Lung (tissue), 12 donors: ENCODE measurements around the gene RNF112. TPM values are rescaled to one million over a fixed set of nuclear protein-coding genes. Genes with fewer than 3 reads are reported as not detected.

Experiments used
- ATAC-seq: fragments of 200-7000 bp; cut with Tn5 transposase; one replicate; pipeline ENCODE4 v1.9.1; 2020; ENCODE audit warnings: moderate number of reproducible peaks; ENCODE audit not compliant: insufficient read depth, low FRiP score
- DNase-seq, 3 donors: peaks; one replicate each; pipeline ENCODE4 v3.0.0-alpha.2; 2013 to 2017
- H3K27ac ChIP-seq, 2 donors: one replicate each; pipeline ENCODE4 v1.5.1; 2013; ENCODE audit warnings: mild to moderate bottlenecking in 2 of 2, moderate library complexity in 2 of 2, control low read depth in 1 of 2, inconsistent platforms in 1 of 2, low read depth in 1 of 2, low read length in 1 of 2
- H3K27me3 ChIP-seq, 3 donors: one replicate each; pipeline ENCODE4 v1.5.1; 2013; ENCODE audit warnings: low read length in 2 of 3; ENCODE audit not compliant: control insufficient read depth in 3 of 3, insufficient read depth in 3 of 3
- H3K36me3 ChIP-seq, 4 donors: one replicate each; pipeline ENCODE4 v1.5.1; 2013; ENCODE audit warnings: low read length in 4 of 4, mild to moderate bottlenecking in 1 of 4, moderate library complexity in 1 of 4; ENCODE audit not compliant: control insufficient read depth in 4 of 4, insufficient read depth in 4 of 4
- H3K4me1 ChIP-seq, 5 donors: one replicate each; pipeline ENCODE4 v1.5.1; 2013; ENCODE audit warnings: low read length in 5 of 5, mild to moderate bottlenecking in 2 of 5, moderate library complexity in 1 of 5; ENCODE audit not compliant: control insufficient read depth in 5 of 5, insufficient read depth in 5 of 5
- H3K4me3 ChIP-seq: one replicate; pipeline ENCODE4 v1.5.1; 2013; ENCODE audit warnings: mild to moderate bottlenecking, control low read depth, moderate library complexity
- H3K9ac ChIP-seq, 2 donors: one replicate each; pipeline ENCODE4 v1.5.1; 2013; ENCODE audit warnings: low read length in 2 of 2, control low read depth in 1 of 2; ENCODE audit not compliant: insufficient read depth in 1 of 2
- H3K9me3 ChIP-seq, 4 donors: one replicate each; pipeline ENCODE4 v1.5.1; 2013; ENCODE audit warnings: low read length in 3 of 4, mild to moderate bottlenecking in 1 of 4, moderate library complexity in 1 of 4; ENCODE audit not compliant: control insufficient read depth in 4 of 4, insufficient read depth in 3 of 4
- CTCF ChIP-seq: IDR thresholded peaks from 2 replicates; pipeline ENCODE4 v1.5.1; 2012; ENCODE audit warnings: mild to moderate bottlenecking; ENCODE audit errors: control extremely low read depth, extremely low read depth
- WGBS, 2 donors: extraction: QIAGEN DNeasy Blood & Tissue Kit; methylation state at CpG; one replicate each; pipeline ENCODE4 v1.1.7; 2013; 5-methylcytosine and 5-hydroxymethylcytosine counted together
- polyA plus RNA-seq, 2 donors: library from polyadenylated mRNA; stranded (reverse); fragments of 200-250 nt; gene quantifications; one replicate each; pipeline ENCODE4 v1.2.1, GENCODE V29; 2013
- total RNA-seq, 2 donors: library from RNA; depleted of rRNA in 1 of 2; stranded (reverse); fragments of >200 nt in 1 of 2; gene quantifications; one replicate each; pipeline ENCODE4 v1.2.1, GENCODE V29; 2014 to 2021
- donor health status: control.
- donor health status: control.
- donor health status: Bipolar disorder and iron deficiency.
- donor health status: healthy.
- donor health status: DM: yes; HTN: yes; CAD: no.

Gene RNF112
- total and polyA plus RNA-seq, 4 donors: 2.4 to 6.9 (median 3.3) TPM

GRCh38 chr17:19408346-19408710, 2.7 kb upstream of the RNF112 start:
- Histone ChIP-seq H3K36me3 (no peaks in the 10 kb centered on the region), H3K9ac (no peak overlapping the region), H3K4me3 (no peak overlapping the region), H3K27ac (no peak overlapping the region), H3K4me1 (peaks cover 0 to 16% (median 0%) of the 10 kb centered on the region in 5 donors), H3K27me3 (no peaks in the 10 kb centered on the region), H3K9me3 (no peaks in the 10 kb centered on the region)
- 98% methylated on average over 2 of the region's 2 CpGs for WGBS, 2 donors
- DNase-seq: no peak
- no peak for ATAC-seq
- no peak for TF ChIP-seq CTCF

- H3K27me3 ChIP-seq: no peaks in the 10 kb centered on the region
- no peaks in the 10 kb centered on the region for H3K9me3 ChIP-seq
- WGBS, 2 donors: 92 to 96% methylated on average over 3 of the region's 3 CpGs
- peaks cover 0 to 16% (median 0%) of the 10 kb centered on the region in 5 donors for H3K4me1 ChIP-seq
- no peak for ATAC-seq
- H3K9ac ChIP-seq: no peak overlapping the region
- H3K4me3 ChIP-seq: no peak overlapping the region
- H3K36me3 ChIP-seq: no peaks in the 10 kb centered on the region
- no peak for TF ChIP-seq CTCF
- H3K27ac ChIP-seq: no peak overlapping the region
- DNase-seq: no peak
These were observed 2.0 kb upstream of the RNF112 start for GRCh38 chr17:19409066-19409465.

GRCh38 chr17:19409509-19409908, 1.5 kb upstream of the RNF112 start:
- Histone ChIP-seq H3K27me3 (no peaks in the 10 kb centered on the region), H3K9ac (no peak overlapping the region)
- no peak for DNase-seq

More at GRCh38 chr17:19409509-19409908, 1.5 kb upstream of the RNF112 start:
- H3K4me1 ChIP-seq: peaks cover 0 to 16% (median 0%) of the 10 kb centered on the region in 5 donors
- no peak overlapping the region for H3K27ac ChIP-seq
- no peaks in the 10 kb centered on the region for H3K9me3 ChIP-seq
- no peaks in the 10 kb centered on the region for H3K36me3 ChIP-seq
- no peak overlapping the region for H3K4me3 ChIP-seq
- TF ChIP-seq CTCF: no peak
- ATAC-seq: no peak
- WGBS, 2 donors: 86 to 89% methylated on average over 3 of the region's 3 CpGs
